Activated T-cell treated with anti-CD3 and anti-CD28 coated beads, Interleukin-2, amount 50 U/mL, for 4 hours (primary cell): ENCODE results near the gene GNAO1. TPM values are rescaled to one million over a fixed set of nuclear protein-coding genes. Genes with fewer than 3 reads are reported as not detected.

ENCODE experiments used
- ATAC-seq, 2 donors: fragments of 200-7000 bp; cut with Tn5 transposase; one replicate each; pipeline ENCODE4 v1.10.0; 2021
- DNase-seq: peaks from one replicate; pipeline ENCODE4 v3.0.0-alpha.2; 2020
- H3K27me3 Mint-ChIP-seq: one replicate; pipeline ENCODE4 v1.8.0; 2021; ENCODE audit warnings: low read depth, mixed read lengths
- H3K36me3 Mint-ChIP-seq: one replicate; pipeline ENCODE4 v1.8.0; 2022; ENCODE audit warnings: mixed read lengths; ENCODE audit not compliant: insufficient read depth
- H3K4me1 Mint-ChIP-seq: one replicate; pipeline ENCODE4 v1.8.0; 2021; ENCODE audit warnings: low read depth, mixed read lengths
- H3K4me3 Mint-ChIP-seq: one replicate; pipeline ENCODE4 v1.8.0; 2021; ENCODE audit warnings: mild to moderate bottlenecking, moderate library complexity, mixed read lengths
- H3K9me3 Mint-ChIP-seq: one replicate; pipeline ENCODE4 v1.8.0; 2021; ENCODE audit warnings: mixed read lengths
- total RNA-seq, 3 donors: library from RNA; stranded (reverse); gene quantifications; one replicate each; pipeline ENCODE4 v1.2.1, GENCODE V29; 2021

Gene GNAO1
- total RNA-seq, 3 donors from 2014 or later = 1.3 to 2.5 (median 2.1) TPM

GRCh38 chr16:56355786-56356275 lies 164.5 kb downstream of the GNAO1 start:
- no peak for ATAC-seq
- Mint-ChIP-seq H3K9me3 (no peaks in the 10 kb centered on the region), H3K36me3 (peaks cover 1% of the 10 kb centered on the region), H3K4me1 (peaks cover 26% of the 10 kb centered on the region), H3K4me3 (peak overlapping the region; percentile 88), H3K27me3 (no peaks in the 10 kb centered on the region)
- peak; percentile 3 for DNase-seq

- DNase-seq (peak; percentile 34), ATAC-seq (peak; percentile 81 to 84)
- Mint-ChIP-seq H3K4me3 (peak overlapping the region; percentile 88), H3K4me1 (peaks cover 26% of the 10 kb centered on the region), H3K27me3 (no peaks in the 10 kb centered on the region), H3K9me3 (no peaks in the 10 kb centered on the region), H3K36me3 (peaks cover 1% of the 10 kb centered on the region)
These were observed 165.3 kb downstream of the GNAO1 start for GRCh38 chr16:56356276-56357240.

- Mint-ChIP-seq H3K27me3 (no peaks in the 10 kb centered on the region), H3K4me3 (peak overlapping the region; percentile 88), H3K4me1 (peaks cover 26% of the 10 kb centered on the region), H3K9me3 (no peaks in the 10 kb centered on the region), H3K36me3 (peaks cover 3% of the 10 kb centered on the region)
- peak; percentile 48 to 57 for ATAC-seq
- no peak for DNase-seq
These were observed 166.0 kb downstream of the GNAO1 start for GRCh38 chr16:56357241-56357764.

DNA sequence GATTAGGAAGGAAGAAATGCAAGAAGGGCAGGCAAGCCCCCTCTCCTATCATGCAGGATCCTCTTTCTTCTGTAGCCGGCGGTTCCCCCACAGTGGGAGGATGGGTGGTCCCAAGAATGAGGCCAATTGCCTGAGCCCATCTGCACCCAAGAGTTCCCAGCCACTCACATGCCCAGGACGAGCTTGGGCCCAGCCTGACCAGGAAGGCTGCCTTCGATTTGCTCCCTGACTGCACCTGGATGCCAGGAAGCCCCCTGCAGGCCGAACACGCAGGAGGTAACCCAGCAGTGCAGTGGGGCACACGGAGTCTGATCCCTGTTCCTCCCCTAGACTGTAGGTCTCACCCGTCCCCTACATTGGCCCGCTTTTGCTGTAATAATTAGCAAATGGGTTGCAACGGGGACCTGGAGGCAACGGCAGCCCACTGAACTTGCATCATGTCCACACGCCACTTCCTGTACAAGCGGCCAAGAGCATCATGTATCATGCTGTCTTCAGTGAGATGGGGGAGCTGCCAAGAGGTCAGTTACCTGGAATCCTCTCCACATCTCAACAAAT lies 166.6 kb downstream of the GNAO1 start:
- H3K27me3 Mint-ChIP-seq = no peaks in the 10 kb centered on the region
- peaks cover 8% of the 10 kb centered on the region for H3K36me3 Mint-ChIP-seq
- H3K4me3 Mint-ChIP-seq = no peak overlapping the region
- no peaks in the 10 kb centered on the region for H3K9me3 Mint-ChIP-seq
- H3K4me1 Mint-ChIP-seq = peaks cover 26% of the 10 kb centered on the region
- ATAC-seq = no peak
- DNase-seq = no peak

DNA sequence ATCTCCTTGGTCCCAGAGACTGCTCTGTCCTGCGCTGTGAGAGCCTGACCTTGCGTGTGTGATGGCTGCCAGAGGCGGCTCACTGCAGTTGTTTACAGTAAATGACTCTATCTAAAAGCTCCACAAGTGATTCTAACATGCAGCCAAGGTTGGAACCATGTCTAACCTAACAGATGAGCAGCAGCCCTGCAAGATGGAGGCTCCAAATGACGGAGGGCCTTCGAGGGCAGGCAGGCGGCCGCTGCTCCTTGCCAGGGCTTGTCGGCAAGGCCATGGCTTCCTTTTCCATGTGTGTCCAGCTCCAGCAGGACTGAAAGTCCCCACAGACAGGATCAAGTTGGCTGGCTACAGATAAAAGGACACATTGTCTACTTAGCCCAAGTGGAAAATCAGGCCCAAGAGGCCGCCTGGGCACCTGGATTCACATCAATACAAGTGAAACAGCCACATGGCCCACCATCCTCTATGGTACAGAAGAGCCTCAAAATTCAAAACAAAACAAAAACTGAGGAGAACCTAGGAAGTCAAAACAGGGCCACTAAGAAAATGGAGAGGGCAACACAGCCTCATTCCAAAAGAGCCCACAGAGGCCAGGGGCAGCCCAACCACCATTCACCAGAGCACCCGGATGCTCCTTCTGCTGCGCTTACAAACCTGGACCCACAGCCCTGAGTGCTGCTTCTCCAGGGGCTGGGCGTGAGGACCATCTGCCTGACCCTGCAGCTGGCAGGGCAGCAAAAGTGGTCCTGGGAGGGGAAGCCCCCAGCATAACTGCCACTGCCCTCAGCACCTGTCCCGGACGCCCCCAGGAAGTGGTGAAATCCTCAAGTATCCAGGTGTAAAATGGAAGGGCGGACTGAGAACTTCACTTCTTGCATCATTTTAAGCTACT lies 169.1 kb downstream of the GNAO1 start:
- peaks cover 10% of the 10 kb centered on the region for H3K36me3 Mint-ChIP-seq
- DNase-seq (no peak), ATAC-seq (no peak)
- H3K27me3 Mint-ChIP-seq = no peaks in the 10 kb centered on the region
- no peaks in the 10 kb centered on the region for H3K9me3 Mint-ChIP-seq
- peaks cover 26% of the 10 kb centered on the region for H3K4me1 Mint-ChIP-seq
- no peak overlapping the region for H3K4me3 Mint-ChIP-seq

- Mint-ChIP-seq H3K9me3 (no peaks in the 10 kb centered on the region), H3K27me3 (no peaks in the 10 kb centered on the region), H3K4me1 (peaks cover 14% of the 10 kb centered on the region), H3K36me3 (peaks cover 11% of the 10 kb centered on the region), H3K4me3 (no peak overlapping the region)
- ATAC-seq (no peak), DNase-seq (no peak)
These were observed 170.9 kb downstream of the GNAO1 start for GRCh38 chr16:56362057-56362655.

- Mint-ChIP-seq H3K4me3 (no peak overlapping the region), H3K36me3 (peaks cover 15% of the 10 kb centered on the region), H3K4me1 (peaks cover 10% of the 10 kb centered on the region), H3K27me3 (no peaks in the 10 kb centered on the region), H3K9me3 (no peaks in the 10 kb centered on the region)
- no peak for ATAC-seq
- DNase-seq = no peak
These were observed 171.4 kb downstream of the GNAO1 start for GRCh38 chr16:56362706-56363105.

DNA sequence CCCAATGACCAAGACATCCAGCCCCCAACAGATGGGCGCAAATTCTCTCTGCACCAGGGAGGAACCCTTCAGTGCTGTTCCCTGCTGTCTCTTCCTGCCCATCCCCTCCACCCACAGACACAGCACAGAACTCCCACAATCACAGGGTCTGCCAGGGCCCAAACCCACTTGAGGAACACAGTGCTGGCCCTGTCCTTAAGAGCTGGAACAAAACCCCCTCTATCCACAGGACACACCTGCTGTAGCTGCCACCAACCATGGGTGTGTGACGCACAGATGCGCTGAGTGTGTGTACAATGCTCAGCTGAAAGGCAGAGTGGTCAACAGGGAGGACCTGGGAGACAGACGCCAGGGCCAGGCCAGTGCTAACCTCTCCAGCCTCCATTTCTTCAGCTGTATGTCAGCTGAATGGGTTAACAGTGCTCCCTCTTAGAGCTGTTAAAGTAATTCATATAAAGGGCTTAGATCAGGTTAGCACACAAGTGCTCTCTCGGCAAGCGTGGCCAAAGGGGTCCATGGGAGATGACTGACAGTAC lies 172.0 kb downstream of the GNAO1 start:
- ATAC-seq = no peak
- Mint-ChIP-seq H3K4me3 (no peak overlapping the region), H3K4me1 (peaks cover 10% of the 10 kb centered on the region), H3K27me3 (no peaks in the 10 kb centered on the region), H3K9me3 (no peaks in the 10 kb centered on the region), H3K36me3 (peaks cover 15% of the 10 kb centered on the region)
- no peak for DNase-seq

- Mint-ChIP-seq H3K4me1 (peaks cover 8% of the 10 kb centered on the region), H3K4me3 (no peak overlapping the region), H3K27me3 (no peaks in the 10 kb centered on the region), H3K9me3 (no peaks in the 10 kb centered on the region), H3K36me3 (peaks cover 18% of the 10 kb centered on the region)
- ATAC-seq = no peak
- DNase-seq = no peak
These were observed 172.7 kb downstream of the GNAO1 start for GRCh38 chr16:56363781-56364565.

DNA sequence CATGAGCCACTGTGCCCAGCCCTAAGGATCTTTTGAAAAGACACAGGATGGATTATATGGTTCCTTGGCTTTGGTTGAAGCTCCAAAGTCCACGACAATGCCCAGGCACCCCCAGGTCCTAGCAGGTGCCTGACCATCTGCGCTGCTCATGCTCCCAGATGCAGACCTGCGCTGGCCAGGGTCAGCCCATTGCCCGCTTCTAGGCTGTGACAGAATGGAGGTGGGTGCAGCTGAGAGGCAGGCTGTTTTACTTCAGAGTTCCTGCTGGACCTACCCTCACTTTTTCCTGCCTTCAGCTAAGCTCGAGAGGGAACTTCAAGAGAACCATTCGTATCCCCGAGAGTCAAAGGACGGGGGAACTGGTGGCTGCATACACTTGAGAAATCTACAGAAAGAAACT lies 173.6 kb downstream of the GNAO1 start:
- Mint-ChIP-seq H3K27me3 (no peaks in the 10 kb centered on the region), H3K4me3 (no peak overlapping the region), H3K9me3 (no peaks in the 10 kb centered on the region), H3K4me1 (peaks cover 2% of the 10 kb centered on the region), H3K36me3 (peaks cover 22% of the 10 kb centered on the region)
- ATAC-seq (no peak), DNase-seq (no peak)

DNA sequence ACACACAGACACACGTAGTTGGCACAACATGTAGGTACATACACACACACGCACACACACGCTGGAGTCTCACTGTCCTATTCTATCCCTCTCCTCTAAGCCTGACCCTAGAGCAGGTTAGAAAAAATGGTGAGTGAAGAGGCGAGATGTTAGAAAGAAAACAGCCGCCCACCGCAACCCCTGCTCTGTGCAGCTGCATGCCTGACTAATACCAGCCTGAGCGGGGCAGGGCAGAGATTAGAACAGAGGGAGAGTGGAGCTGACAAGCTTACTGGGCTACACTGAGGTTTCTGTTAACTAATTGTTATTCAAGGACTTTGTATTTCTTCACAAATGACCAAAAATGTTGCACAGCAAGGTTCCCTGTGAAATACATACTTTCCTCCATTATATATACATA lies 174.3 kb downstream of the GNAO1 start:
- no peaks in the 10 kb centered on the region for H3K9me3 Mint-ChIP-seq
- peaks cover 23% of the 10 kb centered on the region for H3K36me3 Mint-ChIP-seq
- ATAC-seq = no peak
- no peak for DNase-seq
- H3K27me3 Mint-ChIP-seq = no peaks in the 10 kb centered on the region
- H3K4me3 Mint-ChIP-seq = no peak overlapping the region
- H3K4me1 Mint-ChIP-seq = no peaks in the 10 kb centered on the region

- H3K36me3 Mint-ChIP-seq = peaks cover 23% of the 10 kb centered on the region
- H3K9me3 Mint-ChIP-seq = no peaks in the 10 kb centered on the region
- ATAC-seq = no peak
- peaks cover 5% of the 10 kb centered on the region for H3K4me1 Mint-ChIP-seq
- H3K4me3 Mint-ChIP-seq = no peak overlapping the region
- no peak for DNase-seq
- no peaks in the 10 kb centered on the region for H3K27me3 Mint-ChIP-seq
These were observed 175.7 kb downstream of the GNAO1 start for GRCh38 chr16:56366945-56367344.

DNA sequence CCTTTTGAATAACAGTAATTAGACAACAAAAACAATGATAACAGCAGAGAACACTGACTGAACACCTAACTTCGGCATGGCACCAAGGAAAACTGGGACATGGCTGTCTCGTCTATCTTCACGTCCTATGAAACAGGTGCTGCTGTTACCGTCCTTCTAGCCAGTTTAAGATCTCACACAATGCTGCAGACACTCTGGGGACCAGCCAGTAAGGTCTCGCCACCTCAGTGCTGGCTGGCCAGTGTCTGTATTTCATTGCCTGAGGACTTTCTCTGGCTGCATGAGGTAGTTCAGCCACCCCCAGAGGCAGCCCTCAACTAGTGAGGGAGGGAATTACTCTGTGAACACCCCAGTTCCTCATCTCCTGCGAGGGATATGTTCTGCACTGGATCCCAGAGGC lies 176.5 kb downstream of the GNAO1 start:
- H3K27me3 Mint-ChIP-seq = no peaks in the 10 kb centered on the region
- no peak for ATAC-seq

More for the DNA sequence above, 176.5 kb downstream of the GNAO1 start:
- DNase-seq = no peak
- Mint-ChIP-seq H3K4me1 (peaks cover 13% of the 10 kb centered on the region), H3K4me3 (no peak overlapping the region), H3K36me3 (peaks cover 17% of the 10 kb centered on the region), H3K9me3 (no peaks in the 10 kb centered on the region)
